NCI-H510A (cell line): Measurements from ENCODE around the gene STEAP2.

Source experiments
- DNase-seq: peaks from one replicate; lab custom pipeline; 2025; lab: John Stamatoyannopoulos, UW

STEAP2 gene

GRCh38 chr7:90194911-90195809 is 16.4 kb upstream of the STEAP2 start:
- no peak for DNase-seq

GRCh38 chr7:90201500-90202195 is 9.9 kb upstream of the STEAP2 start:
- no peak for DNase-seq

GRCh38 chr7:90207956-90208355 is 3.6 kb upstream of the STEAP2 start:
- DNase-seq, result no peak

GRCh38 chr7:90209776-90210175 is 1.8 kb upstream of the STEAP2 start:
- DNase-seq, result no peak

GRCh38 chr7:90210475-90210874 is 1.1 kb upstream of the STEAP2 start:
- no peak for DNase-seq

- DNase-seq, result no peak
Measured at GRCh38 chr7:90210981-90211380, 559 bp upstream of the STEAP2 start.

- DNase-seq, result no peak
Measured at GRCh38 chr7:90212149-90212495, 582 bp downstream of the STEAP2 start.

- DNase-seq, result no peak
Measured at GRCh38 chr7:90213521-90213920, 2.0 kb downstream of the STEAP2 start.

GRCh38 chr7:90216080-90216674 is 4.6 kb downstream of the STEAP2 start:
- DNase-seq, result no peak

GRCh38 chr7:90216771-90217170 is 5.2 kb downstream of the STEAP2 start:
- no peak for DNase-seq

GRCh38 chr7:90222390-90222789 is 10.8 kb downstream of the STEAP2 start:
- no peak for DNase-seq

GRCh38 chr7:90222811-90223725 is 11.5 kb downstream of the STEAP2 start:
- DNase-seq, result peak; percentile 11

- DNase-seq, result no peak
Measured at GRCh38 chr7:90224195-90224594, 12.7 kb downstream of the STEAP2 start.

GRCh38 chr7:90225181-90225580 is 13.6 kb downstream of the STEAP2 start:
- DNase-seq, result no peak

- no peak for DNase-seq
Measured at GRCh38 chr7:90225601-90226000, 14.1 kb downstream of the STEAP2 start.

- no peak for DNase-seq
Measured at GRCh38 chr7:90227259-90227658, 15.7 kb downstream of the STEAP2 start.

GRCh38 chr7:90229682-90230081 is 18.1 kb downstream of the STEAP2 start:
- no peak for DNase-seq

- no peak for DNase-seq
Measured at GRCh38 chr7:90230834-90231233, 19.3 kb downstream of the STEAP2 start.

- DNase-seq, result no peak
Measured at GRCh38 chr7:90231304-90231703, 19.8 kb downstream of the STEAP2 start.

- DNase-seq, result no peak
Measured at GRCh38 chr7:90232430-90232829, 20.9 kb downstream of the STEAP2 start.

- DNase-seq, result no peak
Measured at GRCh38 chr7:90233569-90233968, 22.0 kb downstream of the STEAP2 start.

- no peak for DNase-seq
Measured at GRCh38 chr7:90236721-90237289, 25.3 kb downstream of the STEAP2 start.
